Suppressor macrophage treated with lipopolysaccharide for 4 hours (primary cell): ENCODE data around the gene CUL3.
A peak's percentile ranks its signal among the peaks of the same experiment; 100 is the strongest.
"Not testable (repeated sequence)": the region's sequence is repeated elsewhere in the genome, so short reads cannot be mapped to it uniquely, and the experiment has no call there.

Experiments
- DNase-seq: peaks from one replicate; pipeline ENCODE4 v3.0.0-alpha.2; 2020

The CUL3 gene

GRCh38 chr2:224585211-224586088 lies at the start of gene CUL3:
Gene CUL3 (minus strand): TSS chr2:224585363. CDS start chr2:224585009, 354 bp downstream.
- DNase-seq = peak; percentile 99

DNA sequence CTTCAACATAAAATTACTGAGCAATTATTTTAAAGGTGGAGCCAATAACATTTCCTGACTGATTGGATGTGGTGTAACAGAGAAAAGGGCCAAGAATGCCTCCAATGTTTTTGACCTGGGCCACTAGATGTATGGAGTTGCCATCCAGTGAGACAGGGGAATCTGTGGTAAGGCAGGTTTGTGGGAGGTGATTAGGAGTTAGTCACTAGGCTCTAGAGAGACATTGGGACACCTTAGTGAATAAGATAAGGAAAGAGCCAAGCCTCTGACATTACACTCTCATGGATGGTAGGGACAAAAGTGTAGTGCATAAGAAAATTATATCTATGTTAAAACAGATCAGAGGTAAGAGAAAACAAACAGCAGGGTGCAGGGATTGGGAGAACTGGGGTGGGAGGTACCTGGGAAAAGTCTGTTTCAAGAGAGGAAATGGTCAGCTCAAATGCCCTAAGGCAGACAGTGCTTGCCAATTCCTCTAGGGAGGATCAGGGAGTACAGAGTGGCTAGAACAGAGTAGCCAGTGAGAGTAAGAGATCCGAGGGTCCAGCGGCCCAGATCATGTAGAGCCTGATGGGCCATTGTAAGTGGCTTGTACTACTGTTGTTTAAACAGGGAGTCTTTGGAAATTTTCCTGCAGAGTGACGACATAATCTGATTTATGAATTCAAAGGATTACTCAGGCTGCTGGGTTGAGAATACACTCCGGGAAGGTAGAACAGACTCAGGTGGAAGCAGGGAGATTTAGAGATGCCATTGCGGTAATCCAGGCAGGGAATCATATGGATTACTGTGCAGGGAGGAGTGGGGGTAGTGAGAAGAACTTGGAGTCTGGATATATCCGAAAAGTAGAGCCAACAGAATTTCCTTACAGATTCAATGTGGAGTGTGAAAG lies 45.7 kb upstream of the CUL3 start:
- no peak for DNase-seq

- DNase-seq = no peak
Observed at GRCh38 chr2:224628416-224628815, 43.3 kb upstream of the CUL3 start.

DNA sequence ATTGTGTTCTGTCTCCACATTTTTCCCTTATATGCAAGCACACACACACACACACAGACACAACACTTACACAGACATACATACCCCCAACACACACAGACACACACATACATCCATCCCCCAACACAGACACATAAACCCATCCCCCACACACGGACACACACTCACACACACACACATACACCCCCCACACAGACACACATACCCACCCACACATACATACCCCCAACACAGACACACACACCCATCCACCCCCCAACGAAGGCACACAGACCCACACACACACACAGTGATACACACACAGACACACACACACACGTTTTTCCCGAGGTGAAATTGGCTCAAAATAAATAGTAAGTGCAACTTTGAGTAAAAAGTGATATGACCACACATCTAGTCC lies 41.6 kb upstream of the CUL3 start:
- no peak for DNase-seq

DNA sequence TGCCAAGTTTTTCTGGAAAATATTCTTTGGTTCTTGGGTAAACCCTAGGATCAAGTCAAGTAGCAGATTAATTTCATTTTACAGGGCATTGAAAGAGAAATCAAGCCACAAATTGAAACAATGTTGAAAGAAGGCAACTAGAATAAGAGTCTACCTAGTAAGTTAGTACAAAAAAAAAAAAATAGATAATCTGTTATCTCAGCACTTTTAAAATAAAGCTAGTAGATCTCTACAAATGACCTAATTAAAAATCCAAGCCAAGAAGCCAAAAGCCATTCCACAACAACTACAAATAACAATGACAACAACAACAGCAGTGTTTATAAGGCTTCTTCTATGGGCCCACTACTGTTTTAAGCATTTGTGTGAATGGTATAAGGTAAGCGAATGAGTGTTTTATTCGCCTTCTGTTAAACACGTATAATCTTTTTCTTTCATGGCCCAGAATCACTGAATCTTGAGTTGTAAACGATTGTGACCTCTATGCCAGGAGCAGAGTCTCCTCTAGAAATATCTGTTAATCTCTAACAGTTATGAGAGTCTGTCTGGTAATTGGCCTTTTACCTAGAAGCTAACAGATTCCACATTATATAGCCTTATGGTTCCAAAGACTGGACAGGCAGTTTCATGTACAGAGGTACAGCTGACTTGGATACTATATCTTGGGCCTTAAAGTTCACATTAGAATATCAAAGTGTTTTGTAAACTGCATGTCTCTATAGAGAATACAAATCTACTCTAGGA lies 28.6 kb upstream of the CUL3 start:
- no peak for DNase-seq

DNA sequence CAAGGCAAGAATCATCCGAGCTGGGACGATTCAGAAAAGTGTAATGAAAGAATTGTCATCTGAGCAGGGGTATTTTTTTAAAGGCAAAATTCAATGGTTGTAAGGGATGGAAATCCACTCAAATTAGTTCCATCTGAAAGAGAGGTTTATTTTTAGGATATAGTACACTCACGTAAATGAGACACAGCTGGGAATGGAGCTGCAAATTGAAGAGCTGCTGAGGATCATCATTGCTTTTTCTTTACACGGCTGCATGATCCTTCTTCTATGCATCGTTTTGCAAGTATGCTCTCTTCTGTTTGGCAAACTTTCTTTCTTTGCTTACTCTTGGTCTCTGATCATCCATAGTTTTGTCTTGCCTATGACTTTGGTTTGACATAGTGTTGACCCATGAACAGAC lies 27.4 kb upstream of the CUL3 start:
- no peak for DNase-seq

- DNase-seq = no peak
Observed at GRCh38 chr2:224611938-224612337, 26.8 kb upstream of the CUL3 start.

DNA sequence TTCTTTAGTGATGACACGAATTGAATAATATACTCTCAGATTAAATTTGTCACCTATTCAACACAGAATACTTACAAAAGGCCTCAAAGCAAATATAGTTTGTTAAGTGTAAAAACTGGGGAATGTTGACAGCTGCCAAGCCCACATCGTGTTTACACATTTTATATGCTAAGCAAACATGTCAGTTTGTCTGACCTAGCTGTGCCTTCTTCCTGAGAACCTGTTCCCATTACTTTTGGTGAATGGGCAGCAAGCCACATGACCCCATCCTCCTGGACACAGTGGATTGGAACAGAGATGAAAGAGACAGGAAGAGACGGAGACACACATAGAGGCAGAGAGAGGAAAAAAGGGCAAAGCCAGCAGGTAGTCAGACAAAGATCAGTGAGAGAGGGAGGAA lies 22.9 kb upstream of the CUL3 start:
- DNase-seq = no peak

GRCh38 chr2:224603746-224604500 lies 18.8 kb upstream of the CUL3 start:
- DNase-seq = not testable (repeated sequence)

GRCh38 chr2:224602778-224603375 lies 17.7 kb upstream of the CUL3 start:
- DNase-seq = not testable (repeated sequence)

DNA sequence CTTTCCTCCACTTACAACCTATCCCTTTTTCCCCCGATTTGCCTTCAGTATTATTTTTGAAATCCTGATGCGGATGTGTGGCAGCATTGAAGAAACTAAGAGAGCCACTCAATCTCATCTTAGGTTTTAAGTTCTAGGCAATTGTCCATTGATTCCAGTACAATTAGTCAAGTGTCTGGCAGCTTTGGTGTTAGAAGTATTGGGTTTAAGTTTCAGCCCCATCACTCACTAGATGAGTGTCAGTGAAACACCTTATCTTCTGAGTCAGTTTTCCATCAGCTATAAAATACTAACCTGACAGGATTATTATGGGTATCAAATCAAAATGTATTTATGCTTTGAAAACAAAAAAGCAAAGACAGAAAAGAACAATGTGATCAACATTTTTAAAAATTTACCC lies 16.8 kb upstream of the CUL3 start:
- no peak for DNase-seq

DNA sequence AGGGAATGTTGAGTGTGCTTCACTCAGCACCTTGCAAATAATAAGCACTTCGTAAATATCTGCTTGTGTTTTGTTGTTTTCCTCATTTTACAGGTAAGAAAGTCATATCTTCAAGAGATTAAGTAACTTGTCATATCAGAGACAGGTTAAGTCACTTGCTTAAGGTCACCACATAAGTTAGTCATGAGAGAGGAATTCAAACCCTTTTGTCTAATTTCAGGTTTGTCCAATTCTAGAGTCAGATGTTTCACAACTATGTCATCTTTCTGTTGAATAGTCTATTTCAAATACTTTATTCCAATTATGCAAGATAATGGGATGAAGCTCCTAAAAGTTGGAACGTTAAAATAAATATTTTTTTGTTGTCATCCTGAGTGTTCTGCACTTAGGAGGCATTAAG lies 13.5 kb upstream of the CUL3 start:
- DNase-seq = no peak

GRCh38 chr2:224596289-224596688 lies 11.1 kb upstream of the CUL3 start:
- no peak for DNase-seq

- no peak for DNase-seq
Observed at GRCh38 chr2:224595518-224595917, 10.4 kb upstream of the CUL3 start.

GRCh38 chr2:224594840-224595239 lies 9.7 kb upstream of the CUL3 start:
- no peak for DNase-seq

- no peak for DNase-seq
Observed at GRCh38 chr2:224591220-224591619, 6.1 kb upstream of the CUL3 start.

DNA sequence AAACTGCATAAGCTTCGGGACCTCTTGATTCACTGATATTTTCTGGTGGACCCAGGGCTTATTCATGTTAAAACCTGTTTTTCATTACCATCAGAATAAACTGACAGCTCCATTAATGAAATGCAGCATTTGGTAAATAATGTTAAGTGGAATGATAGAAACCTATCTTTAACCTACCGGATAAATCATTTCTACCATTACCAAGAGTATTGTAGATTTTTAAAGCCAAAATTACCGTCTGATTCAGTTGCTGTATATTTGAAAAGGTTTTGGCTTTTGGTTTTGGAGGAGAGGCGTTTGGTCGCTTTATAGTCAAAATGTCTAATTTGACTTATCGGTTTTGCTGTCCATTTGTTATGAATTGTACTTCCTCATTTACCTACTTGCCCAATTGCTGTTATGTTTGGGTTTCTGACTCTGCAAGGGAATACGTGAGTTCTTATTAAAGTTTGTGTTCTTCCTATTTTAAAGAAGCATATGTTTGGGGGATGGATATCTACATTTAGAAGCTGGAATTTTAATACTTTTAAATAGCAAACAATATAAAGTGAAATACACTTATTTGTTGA lies 1.0 kb upstream of the CUL3 start:
- DNase-seq = peak; percentile 60

- DNase-seq = peak; percentile 66
Observed at GRCh38 chr2:224584785-224585210, 365 bp downstream of the CUL3 start.

DNA sequence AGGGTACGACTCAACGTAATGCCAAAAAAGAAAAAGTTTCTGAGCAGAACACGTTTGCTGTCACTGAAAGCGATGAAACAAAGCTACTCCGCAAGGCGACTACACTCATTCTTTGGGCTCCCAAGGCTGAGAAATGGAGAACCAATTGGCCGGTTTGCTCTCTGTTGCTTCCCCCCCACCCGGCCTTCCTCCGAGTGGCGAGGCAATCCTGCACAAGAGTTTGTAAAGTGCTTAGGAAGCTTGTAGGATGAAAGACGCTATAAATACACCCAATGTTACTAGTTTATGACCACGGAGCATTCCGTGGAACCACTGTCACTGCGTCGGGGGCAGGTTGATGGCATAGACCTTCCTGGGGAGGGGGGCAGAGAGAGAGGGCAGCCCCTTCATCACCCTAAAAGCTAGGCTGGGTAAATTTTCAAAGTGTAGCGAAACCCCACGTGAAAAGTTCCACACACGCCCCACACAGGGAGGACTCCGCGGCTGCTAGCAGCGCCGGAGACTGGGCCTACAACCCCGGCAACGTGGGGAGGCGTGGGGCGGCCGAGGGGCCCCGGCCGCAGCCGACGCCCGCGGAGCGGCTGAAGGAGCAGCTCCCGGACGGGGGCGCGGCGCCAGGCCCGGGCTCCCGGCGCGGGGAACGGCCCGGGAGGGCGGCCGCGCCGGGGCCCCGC lies 915 bp downstream of the CUL3 start:
- peak; percentile 62 for DNase-seq

- DNase-seq = not testable (repeated sequence)
Observed at GRCh38 chr2:224583033-224583432, 2.1 kb downstream of the CUL3 start.

GRCh38 chr2:224580248-224580647 lies 4.9 kb downstream of the CUL3 start:
- DNase-seq = no peak
